Keratinocyte (primary cell): ENCODE measurements around the gene PKP4. TPM values are rescaled to one million over a fixed set of nuclear protein-coding genes. Genes with fewer than 3 reads are reported as not detected.

Experiments
- DNase-seq: peaks from one replicate; pipeline ENCODE4 v3.0.0-alpha.2; 2011; ENCODE audit warnings: low read depth, missing footprints, low spot score
- FAIRE-seq: peaks from 2 replicates; lab custom pipeline; 2011; peaks lifted over from hg19 to GRCh38; lab: Jason Lieb, UNC
- H2AFZ ChIP-seq: 2 replicates; pipeline ENCODE4 v1.6.0; 2012; ENCODE audit warnings: low read length, control low read depth, inconsistent platforms; ENCODE audit not compliant: control insufficient read depth
- H3K27ac ChIP-seq: 2 replicates; pipeline ENCODE4 v1.5.1; 2011; ENCODE audit warnings: low read length; ENCODE audit not compliant: control insufficient read depth, insufficient read depth
- H3K27me3 ChIP-seq: 3 replicates; pipeline ENCODE4 v1.6.0; 2011; ENCODE audit warnings: low read length; ENCODE audit not compliant: control insufficient read depth, insufficient read depth; ENCODE audit errors: extremely low read depth
- H3K36me3 ChIP-seq, 2 experiments: 2 replicates in 1 of 2; 3 replicates in 1 of 2; pipeline ENCODE4 v1.5.1; 2011; ENCODE audit warnings: low read length in 2 of 2, mild to moderate bottlenecking in 1 of 2; ENCODE audit not compliant: control insufficient read depth in 2 of 2, insufficient read depth in 2 of 2; ENCODE audit errors: extremely low read depth in 1 of 2
- H3K4me1 ChIP-seq: 3 replicates; pipeline ENCODE4 v1.5.1; 2011; ENCODE audit warnings: low read length; ENCODE audit not compliant: control insufficient read depth, insufficient read depth; ENCODE audit errors: extremely low read depth
- H3K4me2 ChIP-seq: 3 replicates; pipeline ENCODE4 v1.6.0; 2011; ENCODE audit warnings: low read depth, low read length; ENCODE audit not compliant: control insufficient read depth, insufficient read depth; ENCODE audit errors: extremely low read depth
- H3K4me3 ChIP-seq, 3 experiments: fragments of 200-600 bp in 1 of 3; sonication (generic) in 1 of 3; 2 replicates in 2 of 3; 3 replicates in 1 of 3; pipeline ENCODE4 v1.5.1; 2011 to 2016; ENCODE audit warnings: low read length in 3 of 3, mild to moderate bottlenecking in 3 of 3, control low read depth in 2 of 3, inconsistent platforms in 1 of 3, low read depth in 1 of 3, mixed read lengths in 1 of 3, mixed run types in 1 of 3, moderate library complexity in 1 of 3; ENCODE audit not compliant: control insufficient read depth in 2 of 3, insufficient read depth in 2 of 3; ENCODE audit errors: extremely low read depth in 1 of 3
- H3K79me2 ChIP-seq: 2 replicates; pipeline ENCODE4 v1.6.0; 2012; ENCODE audit warnings: low read length; ENCODE audit not compliant: control insufficient read depth, insufficient read depth
- H3K9ac ChIP-seq: 3 replicates; pipeline ENCODE4 v1.6.0; 2011; ENCODE audit warnings: low read length; ENCODE audit not compliant: control insufficient read depth, insufficient read depth; ENCODE audit errors: extremely low read depth
- H3K9me1 ChIP-seq: 3 replicates; pipeline ENCODE4 v1.6.0; 2011; ENCODE audit warnings: low read length; ENCODE audit not compliant: control insufficient read depth, insufficient read depth; ENCODE audit errors: extremely low read depth
- H3K9me3 ChIP-seq: 2 replicates; pipeline ENCODE4 v1.5.1; 2012; ENCODE audit warnings: low read depth, low read length; ENCODE audit not compliant: control insufficient read depth
- H4K20me1 ChIP-seq: 3 replicates; pipeline ENCODE4 v1.6.0; 2011; ENCODE audit warnings: low read length; ENCODE audit not compliant: control insufficient read depth, insufficient read depth; ENCODE audit errors: extremely low read depth
- EZH2 ChIP-seq: IDR thresholded peaks from one replicate; pipeline ENCODE4 v1.6.1; 2012; ENCODE audit warnings: inconsistent platforms, mild to moderate bottlenecking, low read length, moderate library complexity
- dilution Hi-C: fragments of 300-500 bp; cut with MboI; formaldehyde crosslinking; loops from one replicate; pipeline ENCODE4 v1.7.0; 2020; ENCODE audit warnings: low sequenced_read_pairs; ENCODE audit not compliant: extremely low pct_ligation_motif_present
- polyA plus RNA-seq, 5 experiments: library from polyadenylated mRNA; depleted of rRNA in 3 of 5; stranded (reverse) in 3 of 5; stranded (forward) in 1 of 5; unstranded in 1 of 5; fragments of >200 nt; gene quantifications; 1 replicate in 1 of 5; 2 replicates in 3 of 5; 3 replicates in 1 of 5; pipeline versions ENCODE4 v1.2.1 to v1.2.3, GENCODE V29; 2011 to 2012; ENCODE audit warnings: missing spikeins in 2 of 5, low read depth in 1 of 5, low replicate concordance in 1 of 5
- TF ChIP-seq, protein P1 (sequence below), 3 experiments: IDR thresholded peaks in 1 of 3; conservative IDR thresholded peaks in 1 of 3; optimal IDR thresholded peaks in 1 of 3; 2 replicates in 2 of 3; 3 replicates in 1 of 3; pipeline versions ENCODE3 to v1.5.1; 2011; ENCODE audit warnings: low read length in 3 of 3, mild to moderate bottlenecking in 3 of 3, moderate library complexity in 2 of 3, control low read depth in 1 of 3, inconsistent platforms in 1 of 3; ENCODE audit not compliant: insufficient read depth in 2 of 3; ENCODE audit errors: extremely low read depth in 1 of 3

The PKP4 gene
- polyA plus RNA-seq, 1 donor (not counting 4 experiments of a cell fraction or from before 2014, with no cell fraction given) = 43.8 TPM

GRCh38 chr2:158413581-158413980 is 43.2 kb upstream of the PKP4 start:
- dilution Hi-C loops = no loop called here
- Histone ChIP-seq H3K4me3 (no peak overlapping the region), H3K4me1 (no peaks in the 10 kb centered on the region), H3K9ac (no peak overlapping the region), H3K4me2 (no peak overlapping the region), H3K79me2 (no peaks in the 10 kb centered on the region), H3K9me1 (no peaks in the 10 kb centered on the region), H3K9me3 (no peaks in the 10 kb centered on the region), H2AFZ (no peak overlapping the region), H3K27me3 (no peaks in the 10 kb centered on the region), H4K20me1 (no peaks in the 10 kb centered on the region), H3K36me3 (no peaks in the 10 kb centered on the region), H3K27ac (no peak overlapping the region)
- FAIRE-seq = no peak
- no peak for DNase-seq
- TF ChIP-seq, protein P1, sequence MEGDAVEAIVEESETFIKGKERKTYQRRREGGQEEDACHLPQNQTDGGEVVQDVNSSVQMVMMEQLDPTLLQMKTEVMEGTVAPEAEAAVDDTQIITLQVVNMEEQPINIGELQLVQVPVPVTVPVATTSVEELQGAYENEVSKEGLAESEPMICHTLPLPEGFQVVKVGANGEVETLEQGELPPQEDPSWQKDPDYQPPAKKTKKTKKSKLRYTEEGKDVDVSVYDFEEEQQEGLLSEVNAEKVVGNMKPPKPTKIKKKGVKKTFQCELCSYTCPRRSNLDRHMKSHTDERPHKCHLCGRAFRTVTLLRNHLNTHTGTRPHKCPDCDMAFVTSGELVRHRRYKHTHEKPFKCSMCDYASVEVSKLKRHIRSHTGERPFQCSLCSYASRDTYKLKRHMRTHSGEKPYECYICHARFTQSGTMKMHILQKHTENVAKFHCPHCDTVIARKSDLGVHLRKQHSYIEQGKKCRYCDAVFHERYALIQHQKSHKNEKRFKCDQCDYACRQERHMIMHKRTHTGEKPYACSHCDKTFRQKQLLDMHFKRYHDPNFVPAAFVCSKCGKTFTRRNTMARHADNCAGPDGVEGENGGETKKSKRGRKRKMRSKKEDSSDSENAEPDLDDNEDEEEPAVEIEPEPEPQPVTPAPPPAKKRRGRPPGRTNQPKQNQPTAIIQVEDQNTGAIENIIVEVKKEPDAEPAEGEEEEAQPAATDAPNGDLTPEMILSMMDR (optimal IDR thresholded peaks at IDR 0.05 in 1 of 3, IDR thresholded peaks at IDR 0.05 in 1 of 3, conservative IDR thresholded peaks at IDR 0.05 in 1 of 3; ENCODE audit: extremely low read depth in 1 of 3, insufficient read depth in 2 of 3, low read length in 3 of 3) = no peak
- TF ChIP-seq EZH2 = no peak

GRCh38 chr2:158414538-158414937 is 42.2 kb upstream of the PKP4 start:
- DNase-seq = no peak
- Histone ChIP-seq H3K4me2 (no peak overlapping the region), H3K4me1 (no peaks in the 10 kb centered on the region), H3K9ac (no peak overlapping the region), H3K4me3 (no peak overlapping the region), H3K27me3 (no peaks in the 10 kb centered on the region), H4K20me1 (no peaks in the 10 kb centered on the region), H3K36me3 (no peaks in the 10 kb centered on the region), H3K9me1 (no peaks in the 10 kb centered on the region), H3K27ac (no peak overlapping the region), H2AFZ (no peak overlapping the region), H3K79me2 (no peaks in the 10 kb centered on the region), H3K9me3 (no peaks in the 10 kb centered on the region)
- dilution Hi-C loops = no loop called here
- FAIRE-seq = no peak
- no peak for TF ChIP-seq EZH2
- TF ChIP-seq, protein P1 (optimal IDR thresholded peaks at IDR 0.05 in 1 of 3, IDR thresholded peaks at IDR 0.05 in 1 of 3, conservative IDR thresholded peaks at IDR 0.05 in 1 of 3; ENCODE audit: extremely low read depth in 1 of 3, insufficient read depth in 2 of 3, low read length in 3 of 3) = no peak
